Epithelial cell of proximal tubule (primary cell): ENCODE data around the gene SERTAD2. TPM values are rescaled to one million over a fixed set of nuclear protein-coding genes. Genes with fewer than 3 reads are reported as not detected.

ENCODE experiments used
- DNase-seq: peaks from one replicate; pipeline ENCODE4 v3.0.0-alpha.2; 2011; ENCODE audit warnings: low read depth
- H3K4me3 ChIP-seq: 2 replicates; pipeline ENCODE4 v1.5.1; 2011; ENCODE audit warnings: low read depth, mild to moderate bottlenecking, low read length
- CTCF ChIP-seq: conservative IDR thresholded peaks from 2 replicates; pipeline ENCODE4 v1.5.1; 2012; ENCODE audit warnings: low read depth, mild to moderate bottlenecking, low read length
- total RNA-seq: library from RNA; depleted of rRNA; stranded (reverse); fragments of >200 nt; gene quantifications from 2 replicates; pipeline ENCODE4 v1.2.3, GENCODE V29; 2015

The SERTAD2 gene
- total RNA-seq, 1 donor from 2014 or later, result 20.9 TPM

GRCh38 chr2:64615192-64615763 lies 38.4 kb downstream of the SERTAD2 start:
- no peak overlapping the region for H3K4me3 ChIP-seq
- no peak for DNase-seq
- no peak for TF ChIP-seq CTCF

- no peak for DNase-seq
- H3K4me3 ChIP-seq, result no peak overlapping the region
- no peak for TF ChIP-seq CTCF
Observed at GRCh38 chr2:64613276-64613675, 40.4 kb downstream of the SERTAD2 start.

GRCh38 chr2:64612575-64613195 lies 41.0 kb downstream of the SERTAD2 start:
- H3K4me3 ChIP-seq, result no peak overlapping the region
- TF ChIP-seq CTCF, result no peak
- no peak for DNase-seq

GRCh38 chr2:64610316-64610855 lies 43.3 kb downstream of the SERTAD2 start:
- DNase-seq, result no peak
- H3K4me3 ChIP-seq, result no peak overlapping the region
- no peak for TF ChIP-seq CTCF

- DNase-seq, result no peak
- H3K4me3 ChIP-seq, result peak overlapping the region; percentile 59
- no peak for TF ChIP-seq CTCF
Observed at GRCh38 chr2:64609942-64610281, 43.8 kb downstream of the SERTAD2 start.

- TF ChIP-seq CTCF, result no peak
- no peak for DNase-seq
Observed at GRCh38 chr2:64609227-64609941, 44.3 kb downstream of the SERTAD2 start.

More at GRCh38 chr2:64609227-64609941, 44.3 kb downstream of the SERTAD2 start:
- H3K4me3 ChIP-seq, result peak overlapping the region; percentile 59
